ENCODE data around the gene TGFBR3L. TPM values are rescaled to one million over a fixed set of nuclear protein-coding genes. Genes with fewer than 3 reads are reported as not detected.

TGFBR3L gene
- total RNA-seq, 4 donors from 2014 or later = not detected

- intact Hi-C loops (cut with DNase I) = loop anchor here (2.0 kb wide), 1 partner anchor 14 kb away; no protein-coding TSS in a partner anchor
- Histone ChIP-seq H3K9me3 (no peaks in the 10 kb centered on the region), H3K36me3 (peaks cover 3 to 11% of the 10 kb centered on the region in 2 donors), H3K4me1 (peaks cover 23 to 25% of the 10 kb centered on the region in 2 donors), H3K4me3 (replicated peaks in 1 of 3) (peak overlapping the region; percentile 76 to 91 (median 89)), H3K27me3 (no peaks in the 10 kb centered on the region), H3K27ac (peak overlapping the region; percentile 59 to 86 (median 70))
- WGBS, 2 donors = 24 to 72% methylated on average over 9 to 26 of the region's 68 CpGs
- peak in 1 of 2 donors; percentile 45 for DNase-seq
- no peak for TF ChIP-seq CTCF (IDR thresholded peaks at IDR 0.05)
- no peak for TF ChIP-seq POLR2A (IDR thresholded peaks at IDR 0.05)
Observed at GRCh38 chr19:7904074-7905020, 10.3 kb upstream of the TGFBR3L start.

- no peak for DNase-seq
- Histone ChIP-seq H3K4me3 (replicated peaks in 1 of 3) (no peak overlapping the region), H3K4me1 (peaks cover 23 to 25% of the 10 kb centered on the region in 2 donors), H3K9me3 (no peaks in the 10 kb centered on the region), H3K27me3 (no peaks in the 10 kb centered on the region), H3K27ac (no peak overlapping the region), H3K36me3 (peaks cover 10 to 17% of the 10 kb centered on the region in 2 donors)
- 65 to 79% methylated on average over 10 of the region's 10 CpGs for WGBS, 2 donors
- TF ChIP-seq POLR2A (IDR thresholded peaks at IDR 0.05) (no peak), CTCF (IDR thresholded peaks at IDR 0.05) (no peak)
- intact Hi-C loops (cut with DNase I) = loop anchor here (2.0 kb wide), 1 partner anchor 14 kb away; no protein-coding TSS in a partner anchor
Observed at GRCh38 chr19:7905268-7905667, 9.4 kb upstream of the TGFBR3L start.

- no peak for TF ChIP-seq POLR2A (IDR thresholded peaks at IDR 0.05)
- no peak for TF ChIP-seq CTCF (IDR thresholded peaks at IDR 0.05)
- H3K36me3 ChIP-seq = peaks cover 16 to 23% of the 10 kb centered on the region in 2 donors
- H3K4me1 ChIP-seq = peaks cover 23 to 25% of the 10 kb centered on the region in 2 donors
- intact Hi-C loops (cut with DNase I) = loop anchor here (2.0 kb wide), 1 partner anchor 13 kb away; no protein-coding TSS in a partner anchor
- DNase-seq = no peak
- WGBS, 2 donors = 87 to 89% methylated on average over 10 of the region's 10 CpGs
- no peak overlapping the region for H3K27ac ChIP-seq
- H3K9me3 ChIP-seq = no peaks in the 10 kb centered on the region
- no peaks in the 10 kb centered on the region for H3K27me3 ChIP-seq
- no peak overlapping the region for H3K4me3 ChIP-seq (replicated peaks in 1 of 3)
Observed at GRCh38 chr19:7905859-7906258, 8.8 kb upstream of the TGFBR3L start.

- Histone ChIP-seq H3K27ac (no peak overlapping the region), H3K27me3 (no peaks in the 10 kb centered on the region), H3K4me1 (peaks cover 23 to 25% of the 10 kb centered on the region in 2 donors), H3K4me3 (replicated peaks in 1 of 3) (no peak overlapping the region), H3K36me3 (peaks cover 29 to 36% of the 10 kb centered on the region in 2 donors), H3K9me3 (no peaks in the 10 kb centered on the region)
- TF ChIP-seq CTCF (IDR thresholded peaks at IDR 0.05) (no peak), POLR2A (IDR thresholded peaks at IDR 0.05) (no peak)
- intact Hi-C loops (cut with DNase I) = no loop called here
- DNase-seq = no peak
- 85 to 95% methylated on average over 18 to 19 of the region's 19 CpGs for WGBS, 2 donors
Observed at GRCh38 chr19:7907122-7907521, 7.5 kb upstream of the TGFBR3L start.

- WGBS, 2 donors = 89 to 94% methylated on average over 11 of the region's 11 CpGs
- Histone ChIP-seq H3K27me3 (no peaks in the 10 kb centered on the region), H3K27ac (no peak overlapping the region), H3K36me3 (peaks cover 33 to 40% of the 10 kb centered on the region in 2 donors), H3K4me1 (peaks cover 22 to 24% of the 10 kb centered on the region in 2 donors), H3K9me3 (no peaks in the 10 kb centered on the region), H3K4me3 (replicated peaks in 1 of 3) (no peak overlapping the region)
- intact Hi-C loops (cut with DNase I) = no loop called here
- TF ChIP-seq POLR2A (IDR thresholded peaks at IDR 0.05) (no peak), CTCF (IDR thresholded peaks at IDR 0.05) (no peak)
- DNase-seq = no peak
Observed at GRCh38 chr19:7907544-7907943, 7.1 kb upstream of the TGFBR3L start.
